GM12878 (cell line): ENCODE data around the gene ANKRD28. TPM values are rescaled to one million over a fixed set of nuclear protein-coding genes. Genes with fewer than 3 reads are reported as not detected.

Experiments
- ATAC-seq: fragments of 200-7000 bp; cut with Tn5 transposase; 3 replicates; pipeline ENCODE4 v1.9.1; 2020; ENCODE audit warnings: mild to moderate bottlenecking, moderate library complexity
- BruUV-seq: library from RNA; stranded (reverse); fragments of 400-500 nt; replicated peaks from 2 replicates; lab custom pipeline; 2021; lab: Mats Ljungman, UMichigan
- CTCF ChIA-PET: fragments of 300-600 bp; sonication (Branson Sonifier 250); formaldehyde crosslinking; extraction: SDS; loops from one replicate; lab custom pipeline; 2021; ENCODE audit warnings: inconsistent platforms; lab: Yijun Ruan, JAX
- POLR2A ChIA-PET: fragments of 350-600 bp; formaldehyde crosslinking; extraction: SDS; loops from one replicate; lab custom pipeline; 2021; ENCODE audit warnings: inconsistent platforms; lab: Charles Lee
- RAD21 ChIA-PET: fragments of 300-600 bp; sonication (Branson Sonifier 250); formaldehyde crosslinking; loops from one replicate; lab custom pipeline; 2023; ENCODE audit warnings: antibody characterized with exemption; ENCODE audit not compliant: unreplicated experiment; lab: Charles Lee
- SMC1A ChIA-PET: fragments of 300-600 bp; sonication (Branson Sonifier 250); formaldehyde crosslinking; loops from one replicate; lab custom pipeline; 2023; ENCODE audit not compliant: unreplicated experiment, uncharacterized antibody; lab: Charles Lee
- DNase-seq: peaks from one replicate; pipeline ENCODE4 v3.0.0-alpha.2; 2011; ENCODE audit warnings: low read depth, low spot score
- FAIRE-seq: peaks from 3 replicates; lab custom pipeline; 2011; peaks lifted over from hg19 to GRCh38; lab: Jason Lieb, UNC
- H2AFZ ChIP-seq: 2 replicates; pipeline ENCODE4 v1.6.0; 2011; ENCODE audit warnings: low read depth, low read length, control low read depth; ENCODE audit not compliant: control insufficient read depth
- H3K27ac ChIP-seq: 2 replicates; pipeline ENCODE4 v1.5.1; 2011; ENCODE audit warnings: control low read depth; ENCODE audit not compliant: control insufficient read depth, insufficient read depth
- H3K27me3 ChIP-seq, 2 experiments: replicated peaks in 1 of 2; 2 replicates each; pipeline versions ENCODE4 v1.6.0 to v1.6.1; 2011; ENCODE audit warnings: low read length in 1 of 2; ENCODE audit not compliant: control insufficient read depth in 2 of 2, insufficient read depth in 2 of 2
- H3K36me3 ChIP-seq, 2 experiments: 2 replicates each; pipeline ENCODE4 v1.5.1; 2011; ENCODE audit warnings: low read length in 1 of 2; ENCODE audit not compliant: control insufficient read depth in 2 of 2, insufficient read depth in 2 of 2
- H3K4me1 ChIP-seq: 2 replicates; pipeline ENCODE4 v1.6.1; 2011; ENCODE audit warnings: mild to moderate bottlenecking, low read length, moderate library complexity, mixed read lengths; ENCODE audit not compliant: control insufficient read depth, insufficient read depth
- H3K4me2 ChIP-seq: 2 replicates; pipeline ENCODE4 v1.6.0; 2011; ENCODE audit warnings: control low read depth; ENCODE audit not compliant: control insufficient read depth, insufficient read depth
- H3K4me3 ChIP-seq: fragments of 200-600 bp; sonication (generic); 2 replicates; pipeline ENCODE4 v1.5.1; 2016
- H3K79me2 ChIP-seq: 2 replicates; pipeline ENCODE4 v1.6.0; 2011; ENCODE audit warnings: low read length; ENCODE audit not compliant: control insufficient read depth, insufficient read depth
- H3K9ac ChIP-seq: 2 replicates; pipeline ENCODE4 v1.8.0; 2011; ENCODE audit warnings: low read length, control low read depth, mixed read lengths; ENCODE audit not compliant: control insufficient read depth, insufficient read depth
- H3K9me3 ChIP-seq: replicated peaks from 3 replicates; pipeline ENCODE4 v1.5.1; 2011; ENCODE audit warnings: mild to moderate bottlenecking, low read length; ENCODE audit not compliant: control insufficient read depth, insufficient read depth
- H4K20me1 ChIP-seq: 2 replicates; pipeline ENCODE4 v1.6.0; 2011; ENCODE audit not compliant: control insufficient read depth, insufficient read depth
- BCL11A ChIP-seq: IDR thresholded peaks from 2 replicates; pipeline ENCODE4 v1.6.1; 2011; ENCODE audit warnings: low read depth, low read length
- CEBPB ChIP-seq, 2 experiments: fragments of 150-350 bp in 1 of 2; IDR thresholded peaks; 2 replicates each; pipeline ENCODE4 v1.6.1; 2012 to 2014; ENCODE audit warnings: low read depth in 2 of 2, low read length in 2 of 2, borderline replicate concordance in 1 of 2, inconsistent platforms in 1 of 2
- CREM ChIP-seq: IDR thresholded peaks from 2 replicates; pipeline ENCODE4 v1.6.1; 2014; ENCODE audit warnings: antibody characterized with exemption, low read depth
- EGR1 ChIP-seq, 2 experiments: IDR thresholded peaks; 1 replicate in 1 of 2; 2 replicates in 1 of 2; pipeline ENCODE4 v1.6.1; 2011 to 2012; ENCODE audit warnings: low read depth in 2 of 2, low read length in 2 of 2, borderline replicate concordance in 1 of 2, mild to moderate bottlenecking in 1 of 2, moderate library complexity in 1 of 2
- HDAC2 ChIP-seq: fragments of 200-600 bp; sonication (generic); IDR thresholded peaks from 2 replicates; pipeline ENCODE4 v1.6.1; 2017
- JUND ChIP-seq: IDR thresholded peaks from 2 replicates; pipeline ENCODE4 v1.6.1; 2012; ENCODE audit warnings: low read depth, mild to moderate bottlenecking, low read length, improper control_type of control experiment, moderate library complexity
- MYC ChIP-seq: IDR thresholded peaks from 2 replicates; pipeline ENCODE4 v1.6.1; 2011; ENCODE audit warnings: mild to moderate bottlenecking, low read length, moderate library complexity, inconsistent platforms; ENCODE audit not compliant: insufficient read depth, insufficient replicate concordance, insufficient read length, severe bottlenecking
- POU2F2 ChIP-seq: IDR thresholded peaks from 3 replicates; pipeline ENCODE4 v1.6.1; 2011; ENCODE audit warnings: low read depth, mild to moderate bottlenecking, low read length, borderline replicate concordance
- RB1 ChIP-seq: fragments of 450-650 bp; formaldehyde crosslinking; IDR thresholded peaks from 2 replicates; pipeline ENCODE4 v1.6.1; 2017; ENCODE audit warnings: mild to moderate bottlenecking, borderline replicate concordance
- SMAD1 ChIP-seq: fragments of 450-650 bp; IDR thresholded peaks from 2 replicates; pipeline ENCODE4 v1.6.1; 2018; ENCODE audit warnings: mild to moderate bottlenecking, low read depth; ENCODE audit not compliant: partially characterized antibody
- TAF1 ChIP-seq: IDR thresholded peaks from 2 replicates; pipeline ENCODE4 v1.6.1; 2011; ENCODE audit warnings: mild to moderate bottlenecking, low read depth, low read length, borderline replicate concordance
- TBL1XR1 ChIP-seq: IDR thresholded peaks from 2 replicates; pipeline ENCODE4 v1.6.1; 2012; ENCODE audit warnings: low read depth, low read length, improper control_type of control experiment
- TCF12 ChIP-seq: IDR thresholded peaks from 2 replicates; pipeline ENCODE4 v1.6.1; 2011; ENCODE audit warnings: low read depth, mild to moderate bottlenecking, low read length
- ZNF207 ChIP-seq: fragments of 450-650 bp; IDR thresholded peaks from 2 replicates; pipeline ENCODE4 v1.6.1; 2014; ENCODE audit warnings: antibody characterized with exemption, mild to moderate bottlenecking, borderline replicate concordance
- ZNF217 ChIP-seq: fragments of 450-650 bp; IDR thresholded peaks from 2 replicates; pipeline ENCODE4 v1.6.1; 2017; ENCODE audit warnings: antibody characterized with exemption, mild to moderate bottlenecking
- ZSCAN29 ChIP-seq: fragments of 450-650 bp; IDR thresholded peaks from 2 replicates; pipeline ENCODE4 v1.6.1; 2017; ENCODE audit warnings: mild to moderate bottlenecking, moderate library complexity
- WGBS: methylation state at CpG from one replicate; pipeline ENCODE4 v1.1.6; 2016; ENCODE audit warnings: low lambda C conversion rate; ENCODE audit not compliant: insufficient replicate concordance, insufficient coverage; ENCODE audit errors: missing lambda C conversion rate; 5-methylcytosine and 5-hydroxymethylcytosine counted together
- in situ Hi-C: fragments of 300-500 bp; cut with MboI; formaldehyde crosslinking; loops from 9 replicates; pipeline ENCODE4 v1.14.3; 2018; ENCODE audit warnings: mixed read lengths
- intact Hi-C: fragments of 100-400 bp; cut with micrococcal nuclease; formaldehyde crosslinking; loops from one replicate; pipeline ENCODE4 v1.14.2; 2022; ENCODE audit not compliant: unreplicated experiment
- polyA plus RNA-seq, 11 experiments: library from polyadenylated mRNA; depleted of rRNA in 4 of 11; unstranded in 6 of 11; stranded (reverse) in 5 of 11; fragments of >200 nt; fragmentation: Nextera tagmentation in 4 of 11; fragmentation: Illumina TruSeq in 1 of 11; extraction: Ambion mirVana in 4 of 11; extraction: Trizol in 1 of 11; gene quantifications; 1 replicate in 1 of 11; 2 replicates in 10 of 11; pipeline versions ENCODE4 v1.2.1 to v1.2.3, GENCODE V29; 2011 to 2016; ENCODE audit warnings: inconsistent platforms in 2 of 11, missing spikeins in 2 of 11, low read depth in 1 of 11
- total RNA-seq, 4 experiments: library from RNA; depleted of rRNA in 3 of 4; stranded (reverse); fragments of >200 nt in 3 of 4; fragmentation: Illumina TruSeq in 1 of 4; extraction: Trizol in 1 of 4; gene quantifications; 2 replicates each; pipeline versions ENCODE4 v1.2.1 to v1.2.3, GENCODE V29; 2013 to 2021
- TF ChIP-seq, protein P1 (sequence below): fragments of 450-650 bp; IDR thresholded peaks from 2 replicates; pipeline ENCODE4 v1.6.1; 2017; ENCODE audit warnings: mild to moderate bottlenecking, low read depth, inconsistent platforms; ENCODE audit not compliant: poor library complexity, severe bottlenecking
- TF ChIP-seq, protein P2 (sequence below): IDR thresholded peaks from 2 replicates; pipeline ENCODE4 v1.6.1; 2012; ENCODE audit warnings: mild to moderate bottlenecking, low read depth, low read length
- TF ChIP-seq, protein P3 (sequence below): fragments of 450-650 bp; IDR thresholded peaks from 2 replicates; pipeline ENCODE4 v1.6.1; 2016; ENCODE audit warnings: mild to moderate bottlenecking

ANKRD28 gene
- total and polyA plus RNA-seq, 10 of the 15 experiments (the other 5 are each of a cell fraction or from before 2014, with no cell fraction given), result 11.2 to 105 (median 38.3) TPM

DNA sequence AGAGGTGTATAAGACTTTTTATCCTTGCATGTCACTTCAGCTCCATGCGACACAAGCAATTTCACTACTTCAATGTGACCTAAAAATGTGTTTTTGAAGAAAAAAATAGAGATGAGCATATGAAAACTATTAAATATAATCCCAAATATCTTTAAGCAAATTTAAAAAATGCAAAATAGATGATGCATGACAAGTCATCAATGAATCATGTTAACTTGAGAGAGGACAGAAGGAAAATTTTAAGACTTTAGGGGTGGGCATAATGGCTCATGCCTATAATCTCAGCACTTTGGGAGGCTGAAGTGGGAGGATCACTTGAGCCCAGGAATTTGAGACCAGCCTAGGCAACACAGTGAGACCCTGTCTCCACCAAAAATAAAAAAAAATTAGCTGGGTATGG, 73.3 kb downstream of the ANKRD28 start:
- SMC1A ChIA-PET, result interaction anchor here (1.0 to 2.8 kb wide), 5 partner anchors 11 to 136 kb away, joined by 3 to 17 read pairs (median 4); no protein-coding TSS in a partner anchor
- DNase-seq (no peak), ATAC-seq (no peak), FAIRE-seq (no peak)
- TF ChIP-seq ZNF217, result no peak
- no peak for TF ChIP-seq JUND
- TF ChIP-seq MYC, result no peak
- no peak for TF ChIP-seq CREM
- TF ChIP-seq, protein P1, sequence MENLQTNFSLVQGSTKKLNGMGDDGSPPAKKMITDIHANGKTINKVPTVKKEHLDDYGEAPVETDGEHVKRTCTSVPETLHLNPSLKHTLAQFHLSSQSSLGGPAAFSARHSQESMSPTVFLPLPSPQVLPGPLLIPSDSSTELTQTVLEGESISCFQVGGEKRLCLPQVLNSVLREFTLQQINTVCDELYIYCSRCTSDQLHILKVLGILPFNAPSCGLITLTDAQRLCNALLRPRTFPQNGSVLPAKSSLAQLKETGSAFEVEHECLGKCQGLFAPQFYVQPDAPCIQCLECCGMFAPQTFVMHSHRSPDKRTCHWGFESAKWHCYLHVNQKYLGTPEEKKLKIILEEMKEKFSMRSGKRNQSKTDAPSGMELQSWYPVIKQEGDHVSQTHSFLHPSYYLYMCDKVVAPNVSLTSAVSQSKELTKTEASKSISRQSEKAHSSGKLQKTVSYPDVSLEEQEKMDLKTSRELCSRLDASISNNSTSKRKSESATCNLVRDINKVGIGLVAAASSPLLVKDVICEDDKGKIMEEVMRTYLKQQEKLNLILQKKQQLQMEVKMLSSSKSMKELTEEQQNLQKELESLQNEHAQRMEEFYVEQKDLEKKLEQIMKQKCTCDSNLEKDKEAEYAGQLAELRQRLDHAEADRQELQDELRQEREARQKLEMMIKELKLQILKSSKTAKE, result no peak
- no peak for TF ChIP-seq TAF1
- TF ChIP-seq, protein P2, sequence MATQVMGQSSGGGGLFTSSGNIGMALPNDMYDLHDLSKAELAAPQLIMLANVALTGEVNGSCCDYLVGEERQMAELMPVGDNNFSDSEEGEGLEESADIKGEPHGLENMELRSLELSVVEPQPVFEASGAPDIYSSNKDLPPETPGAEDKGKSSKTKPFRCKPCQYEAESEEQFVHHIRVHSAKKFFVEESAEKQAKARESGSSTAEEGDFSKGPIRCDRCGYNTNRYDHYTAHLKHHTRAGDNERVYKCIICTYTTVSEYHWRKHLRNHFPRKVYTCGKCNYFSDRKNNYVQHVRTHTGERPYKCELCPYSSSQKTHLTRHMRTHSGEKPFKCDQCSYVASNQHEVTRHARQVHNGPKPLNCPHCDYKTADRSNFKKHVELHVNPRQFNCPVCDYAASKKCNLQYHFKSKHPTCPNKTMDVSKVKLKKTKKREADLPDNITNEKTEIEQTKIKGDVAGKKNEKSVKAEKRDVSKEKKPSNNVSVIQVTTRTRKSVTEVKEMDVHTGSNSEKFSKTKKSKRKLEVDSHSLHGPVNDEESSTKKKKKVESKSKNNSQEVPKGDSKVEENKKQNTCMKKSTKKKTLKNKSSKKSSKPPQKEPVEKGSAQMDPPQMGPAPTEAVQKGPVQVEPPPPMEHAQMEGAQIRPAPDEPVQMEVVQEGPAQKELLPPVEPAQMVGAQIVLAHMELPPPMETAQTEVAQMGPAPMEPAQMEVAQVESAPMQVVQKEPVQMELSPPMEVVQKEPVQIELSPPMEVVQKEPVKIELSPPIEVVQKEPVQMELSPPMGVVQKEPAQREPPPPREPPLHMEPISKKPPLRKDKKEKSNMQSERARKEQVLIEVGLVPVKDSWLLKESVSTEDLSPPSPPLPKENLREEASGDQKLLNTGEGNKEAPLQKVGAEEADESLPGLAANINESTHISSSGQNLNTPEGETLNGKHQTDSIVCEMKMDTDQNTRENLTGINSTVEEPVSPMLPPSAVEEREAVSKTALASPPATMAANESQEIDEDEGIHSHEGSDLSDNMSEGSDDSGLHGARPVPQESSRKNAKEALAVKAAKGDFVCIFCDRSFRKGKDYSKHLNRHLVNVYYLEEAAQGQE, result no peak
- no peak for TF ChIP-seq ZSCAN29
- TF ChIP-seq, protein P3, sequence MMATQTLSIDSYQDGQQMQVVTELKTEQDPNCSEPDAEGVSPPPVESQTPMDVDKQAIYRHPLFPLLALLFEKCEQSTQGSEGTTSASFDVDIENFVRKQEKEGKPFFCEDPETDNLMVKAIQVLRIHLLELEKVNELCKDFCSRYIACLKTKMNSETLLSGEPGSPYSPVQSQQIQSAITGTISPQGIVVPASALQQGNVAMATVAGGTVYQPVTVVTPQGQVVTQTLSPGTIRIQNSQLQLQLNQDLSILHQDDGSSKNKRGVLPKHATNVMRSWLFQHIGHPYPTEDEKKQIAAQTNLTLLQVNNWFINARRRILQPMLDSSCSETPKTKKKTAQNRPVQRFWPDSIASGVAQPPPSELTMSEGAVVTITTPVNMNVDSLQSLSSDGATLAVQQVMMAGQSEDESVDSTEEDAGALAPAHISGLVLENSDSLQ, result no peak
- no peak for TF ChIP-seq HDAC2
- TF ChIP-seq BCL11A, result no peak
- no peak for TF ChIP-seq EGR1 (IDR thresholded peaks at IDR 0.05; ENCODE audit: borderline replicate concordance in 1 of 2, low read depth in 2 of 2, low read length in 2 of 2)
- TF ChIP-seq TBL1XR1, result no peak
- TF ChIP-seq ZNF207, result no peak
- no peak for TF ChIP-seq RB1
- no peak for TF ChIP-seq TCF12
- no peak for TF ChIP-seq POU2F2
- TF ChIP-seq SMAD1, result no peak
- TF ChIP-seq CEBPB (IDR thresholded peaks at IDR 0.05; ENCODE audit: borderline replicate concordance in 1 of 2, low read depth in 2 of 2, low read length in 2 of 2), result no peak
- CTCF ChIA-PET, result interaction anchor here (0.7 kb wide), 1 partner anchor 10 kb away, joined by 3 read pairs; no protein-coding TSS in a partner anchor
- Histone ChIP-seq H3K4me2 (no peak overlapping the region), H3K79me2 (no peaks in the 10 kb centered on the region), H3K4me3 (no peak overlapping the region), H3K4me1 (peaks cover 18% of the 10 kb centered on the region), H3K9ac (no peak overlapping the region), H2AFZ (no peak overlapping the region), H4K20me1 (no peaks in the 10 kb centered on the region), H3K27me3 (no peaks in the 10 kb centered on the region), H3K9me3 (no peaks in the 10 kb centered on the region; the same call in 2 of the 3 replicates), H3K36me3 (peaks cover 5 to 20% of the 10 kb centered on the region in 2 experiments), H3K27ac (no peak overlapping the region)
- WGBS, result 100% methylated on average over 1 of the region's 1 CpG
- POLR2A ChIA-PET, result no interaction called here
- intact Hi-C loops, result no loop called here
- no TSS peak for BruUV-seq
- RAD21 ChIA-PET, result interaction anchor here (2.5 kb wide), 1 partner anchor 11 kb away, joined by 21 read pairs; no protein-coding TSS in a partner anchor
- in situ Hi-C loops, result no loop called here
